SH-SY5Y (cell line): ENCODE data around the gene GAB4.

Source experiments
- GATA2 ChIP-seq: IDR thresholded peaks from 2 replicates; pipeline ENCODE4 v1.6.1; 2011; ENCODE audit warnings: mild to moderate bottlenecking, low read depth, low read length
- GATA3 ChIP-seq: IDR thresholded peaks from 2 replicates; pipeline ENCODE4 v1.6.1; 2011; ENCODE audit warnings: low read depth, mild to moderate bottlenecking, low read length, moderate library complexity

GRCh38 chr22:16959345-16959930, 48.6 kb downstream of the GAB4 start:
- TF ChIP-seq GATA3 (no peak), GATA2 (no peak)
